Spleen (tissue), 11 donors: Measurements from ENCODE around the gene CCDC9. TPM values are rescaled to one million over a fixed set of nuclear protein-coding genes. Genes with fewer than 3 reads are reported as not detected.

Source experiments
- DNase-seq: peaks from one replicate; pipeline ENCODE4 v3.0.0-alpha.2; 2020
- H3K27ac ChIP-seq, 8 donors: fragments of 200-600 bp; sonication (generic) in 7 of 8; 1 replicate in 4 of 8; 2 replicates in 4 of 8; pipeline versions ENCODE4 v1.5.0 to v1.8.0; 2016 to 2021; ENCODE audit warnings: inconsistent platforms in 4 of 8, mild to moderate bottlenecking in 4 of 8, moderate library complexity in 1 of 8
- H3K27me3 ChIP-seq, 7 donors: fragments of 200-600 bp; sonication (generic) in 6 of 7; replicated peaks in 1 of 7; 1 replicate in 4 of 7; 2 replicates in 3 of 7; pipeline versions ENCODE4 v1.5.0 to v1.8.0; 2016 to 2021; ENCODE audit warnings: inconsistent platforms in 3 of 7, mild to moderate bottlenecking in 1 of 7
- H3K36me3 ChIP-seq, 6 donors: fragments of 200-600 bp; sonication (generic) in 5 of 6; 1 replicate in 4 of 6; 2 replicates in 2 of 6; pipeline versions ENCODE4 v1.5.0 to v1.8.0; 2016 to 2021; ENCODE audit warnings: inconsistent platforms in 2 of 6
- H3K4me1 ChIP-seq, 6 donors: fragments of 200-600 bp; sonication (generic) in 5 of 6; 1 replicate in 3 of 6; 2 replicates in 3 of 6; pipeline versions ENCODE4 v1.5.0 to v1.8.0; 2016 to 2021; ENCODE audit warnings: inconsistent platforms in 3 of 6
- H3K4me3 ChIP-seq, 8 donors: fragments of 200-600 bp; sonication (generic) in 7 of 8; 1 replicate in 4 of 8; 2 replicates in 4 of 8; pipeline versions ENCODE4 v1.5.0 to v1.8.0; 2016 to 2021; ENCODE audit warnings: inconsistent platforms in 4 of 8, mild to moderate bottlenecking in 4 of 8, moderate library complexity in 2 of 8
- H3K9me3 ChIP-seq, 8 donors: fragments of 200-600 bp; sonication (generic) in 7 of 8; 1 replicate in 4 of 8; 2 replicates in 4 of 8; pipeline versions ENCODE4 v1.5.0 to v1.8.0; 2016 to 2021; ENCODE audit warnings: inconsistent platforms in 4 of 8
- CTCF ChIP-seq, 11 experiments: fragments of 200-600 bp in 7 of 11; fragments of 450-650 bp in 4 of 11; sonication (generic) in 4 of 11; IDR thresholded peaks in 8 of 11; conservative IDR thresholded peaks in 3 of 11; 1 replicate in 7 of 11; 2 replicates in 4 of 11; pipeline versions ENCODE4 v1.4.0 to v1.8.0; 2016 to 2021; ENCODE audit warnings: antibody characterized with exemption in 11 of 11, inconsistent platforms in 4 of 11, mild to moderate bottlenecking in 1 of 11
- POLR2A ChIP-seq, 3 donors: fragments of 450-650 bp; IDR thresholded peaks; one replicate each; pipeline ENCODE4 v1.5.1; 2017; ENCODE audit warnings: antibody characterized with exemption in 3 of 3, mild to moderate bottlenecking in 1 of 3
- POLR2AphosphoS5 ChIP-seq, 3 donors: sonication (generic); formaldehyde crosslinking; IDR thresholded peaks; one replicate each; pipeline ENCODE4 v1.5.1; 2017; ENCODE audit warnings: antibody characterized with exemption in 3 of 3
- WGBS, 5 donors: extraction: QIAGEN DNeasy Blood & Tissue Kit in 3 of 5; methylation state at CpG; one replicate each; pipeline versions ENCODE4 v1.1.5 to v1.1.7; 2013 to 2018; 5-methylcytosine and 5-hydroxymethylcytosine counted together
- intact Hi-C: fragments of 100-400 bp; cut with DNase I; formaldehyde crosslinking; loops from one replicate; pipeline ENCODE4 v1.15.0; 2023; ENCODE audit warnings: low total_unique reads
- polyA plus RNA-seq, 3 donors: library from polyadenylated mRNA; stranded (reverse); fragments of 200-250 nt; gene quantifications; one replicate each; pipeline ENCODE4 v1.2.1, GENCODE V29; 2013
- total RNA-seq, 7 donors: library from RNA; depleted of rRNA in 3 of 7; stranded (reverse); fragments of >200 nt in 3 of 7; fragmentation: NEBNext Ultra II Directional in 4 of 7; extraction: Animal tissue kit (Norgen Biotek cat#: 25700) in 4 of 7; gene quantifications; one replicate each; pipeline versions ENCODE4 v1.1.0 to v1.2.1, GENCODE V29; 2016 to 2021
- donor health status: healthy with polysubstance abuse.
- donor health status: DM: no; HTN: no; CAD: no; lungs with moderate emphysema.
- donor health status: DM: no; HTN: no; CAD: no.
- donor health status: Bipolar disorder and iron deficiency.
- donor health status: healthy.
- donor health status: DM: no; HTN: no; CAD: no.
- donor health status: DM: yes; HTN: yes; CAD: no.

CCDC9 gene
- total and polyA plus RNA-seq, 10 donors: 11.0 to 43.0 (median 29.4) TPM

- Histone ChIP-seq H3K4me1 (peaks cover 9 to 26% (median 19%) of the 10 kb centered on the region in 6 donors), H3K27me3 (no peaks in the 10 kb centered on the region), H3K4me3 (no peak overlapping the region), H3K9me3 (no peaks in the 10 kb centered on the region), H3K36me3 (peaks cover 0 to 4% (median 2%) of the 10 kb centered on the region in 6 donors), H3K27ac (no peak overlapping the region)
- 86 to 91% (median 91%) methylated on average over 3 of the region's 3 CpGs for WGBS, 5 donors
- no peak for DNase-seq
- TF ChIP-seq POLR2A (IDR thresholded peaks at IDR 0.05): no peak
- TF ChIP-seq POLR2AphosphoS5 (IDR thresholded peaks at IDR 0.05): no peak
- TF ChIP-seq CTCF (IDR thresholded peaks at IDR 0.05 in 8 of 11, conservative IDR thresholded peaks at IDR 0.05 in 3 of 11): no peak
- intact Hi-C loops: no loop called here
Measured at GRCh38 chr19:47253467-47253881, 2.9 kb upstream of the CCDC9 start.

- intact Hi-C loops: no loop called here
- DNase-seq: no peak
- Histone ChIP-seq H3K27me3 (no peaks in the 10 kb centered on the region), H3K9me3 (no peaks in the 10 kb centered on the region), H3K27ac (no peak overlapping the region), H3K36me3 (peaks cover 0 to 9% (median 7%) of the 10 kb centered on the region in 6 donors), H3K4me1 (peaks cover 9 to 31% (median 24%) of the 10 kb centered on the region in 6 donors), H3K4me3 (no peak overlapping the region)
- TF ChIP-seq POLR2AphosphoS5 (IDR thresholded peaks at IDR 0.05) (no peak), CTCF (IDR thresholded peaks at IDR 0.05 in 8 of 11, conservative IDR thresholded peaks at IDR 0.05 in 3 of 11) (no peak), POLR2A (IDR thresholded peaks at IDR 0.05) (no peak)
- WGBS, 5 donors: 91 to 97% (median 92%) methylated on average over 5 of the region's 5 CpGs
Measured at GRCh38 chr19:47253970-47254369, 2.4 kb upstream of the CCDC9 start.

- WGBS, 5 donors: 0 to 2% (median 0%) methylated on average over 21 to 52 of the region's 52 CpGs
- H3K36me3 ChIP-seq: peaks cover 0 to 38% (median 34%) of the 10 kb centered on the region in 6 donors
- TF ChIP-seq POLR2AphosphoS5 (IDR thresholded peaks at IDR 0.05) (peak in 2 of 3 donors; percentile 64 to 77), POLR2A (IDR thresholded peaks at IDR 0.05) (no peak)
- H3K27ac ChIP-seq: peak overlapping the region; percentile 82 to 98 (median 92)
- intact Hi-C loops: no loop called here
- no peaks in the 10 kb centered on the region for H3K9me3 ChIP-seq
- peak; percentile 100 for DNase-seq
- H3K27me3 ChIP-seq: no peaks in the 10 kb centered on the region
- peak overlapping the region; percentile 33 to 77 (median 44) for H3K4me3 ChIP-seq
- peaks cover 14 to 56% (median 41%) of the 10 kb centered on the region in 6 donors for H3K4me1 ChIP-seq
Measured at GRCh38 chr19:47256693-47257410, 527 bp downstream of the CCDC9 start.

GRCh38 chr19:47257411-47258169 is 1.3 kb downstream of the CCDC9 start:
- peak overlapping the region; percentile 33 to 77 (median 44) for H3K4me3 ChIP-seq
- DNase-seq: peak; percentile 77
- H3K9me3 ChIP-seq: no peaks in the 10 kb centered on the region
- TF ChIP-seq CTCF (IDR thresholded peaks at IDR 0.05 in 8 of 11, conservative IDR thresholded peaks at IDR 0.05 in 3 of 11) (no peak), POLR2AphosphoS5 (IDR thresholded peaks at IDR 0.05) (peak; percentile 5 to 67 (median 48)), POLR2A (IDR thresholded peaks at IDR 0.05) (peak in 1 of 3 donors; percentile 5)
- H3K27ac ChIP-seq: peak overlapping the region; percentile 46 to 98 (median 92)
- H3K4me1 ChIP-seq: peaks cover 14 to 64% (median 44%) of the 10 kb centered on the region in 6 donors
- intact Hi-C loops: no loop called here
- H3K36me3 ChIP-seq: peaks cover 0 to 45% (median 39%) of the 10 kb centered on the region in 6 donors
- H3K27me3 ChIP-seq: no peaks in the 10 kb centered on the region
- 8 to 15% (median 10%) methylated on average over 23 to 29 of the region's 29 CpGs for WGBS, 5 donors
